Activated T-cell treated with anti-CD3 and anti-CD28 coated beads for 4 hours (primary cell): ENCODE results near the gene TEX19.

Experiments used
- DNase-seq: peaks from one replicate; pipeline ENCODE4 v3.0.0-alpha.2; 2020

The TEX19 gene

GRCh38 chr17:82358465-82359350, at the start of gene TEX19:
Gene TEX19 (plus strand): TSS chr17:82359247. CDS start chr17:82362151, 2,904 bp downstream.
- no peak for DNase-seq

GRCh38 chr17:82309656-82310570, 49.1 kb upstream of the TEX19 start:
- no peak for DNase-seq

- no peak for DNase-seq
Measured at GRCh38 chr17:82310877-82311276, 48.2 kb upstream of the TEX19 start.

- no peak for DNase-seq
Measured at GRCh38 chr17:82311971-82312370, 47.1 kb upstream of the TEX19 start.

GRCh38 chr17:82313195-82314011, 45.6 kb upstream of the TEX19 start:
- DNase-seq, result no peak

- DNase-seq, result no peak
Measured at GRCh38 chr17:82314012-82314726, 44.9 kb upstream of the TEX19 start.

DNA sequence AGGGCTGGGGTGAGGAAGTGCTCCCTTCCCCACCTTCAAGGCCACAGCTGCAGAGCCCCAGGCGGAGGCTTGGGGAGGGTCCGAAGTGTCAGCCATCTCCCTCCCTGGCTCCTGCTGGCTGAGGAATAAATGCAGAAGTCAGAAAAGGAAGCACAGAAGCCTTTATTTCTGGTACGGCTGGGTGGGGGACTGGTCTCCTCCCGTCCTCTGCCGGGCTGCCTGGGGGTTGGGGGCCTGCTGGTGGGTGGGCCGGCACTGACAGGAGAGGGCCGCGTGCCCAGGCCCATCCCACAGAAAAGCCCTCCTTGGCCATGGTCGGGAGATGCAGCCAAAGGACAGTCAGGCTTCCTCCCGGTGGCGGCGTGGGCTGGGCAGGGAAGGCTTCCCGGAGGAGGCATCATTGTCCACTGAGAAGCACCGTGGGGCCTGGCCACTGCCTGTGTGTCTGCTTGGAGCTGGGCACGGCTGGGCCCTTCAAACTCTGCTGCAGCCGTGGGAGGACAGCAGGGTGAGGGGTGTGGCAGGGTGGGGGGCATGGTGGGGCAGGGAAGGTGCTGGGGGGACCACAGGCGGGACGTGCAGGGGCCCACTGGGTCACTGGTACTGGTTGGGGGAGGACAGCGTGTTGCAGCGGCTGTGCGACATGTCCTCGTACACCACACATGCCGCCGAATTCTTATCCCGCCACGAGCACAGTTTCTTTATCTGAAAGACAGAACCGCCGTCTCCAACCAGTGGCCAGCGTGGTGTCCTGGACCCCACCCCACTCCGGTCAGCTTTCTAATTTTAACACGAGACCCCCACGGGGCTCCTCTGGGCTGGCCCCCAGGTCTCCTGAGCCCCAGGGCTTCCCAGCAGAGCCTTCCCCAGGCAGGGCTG, 44.1 kb upstream of the TEX19 start:
- DNase-seq, result no peak

DNA sequence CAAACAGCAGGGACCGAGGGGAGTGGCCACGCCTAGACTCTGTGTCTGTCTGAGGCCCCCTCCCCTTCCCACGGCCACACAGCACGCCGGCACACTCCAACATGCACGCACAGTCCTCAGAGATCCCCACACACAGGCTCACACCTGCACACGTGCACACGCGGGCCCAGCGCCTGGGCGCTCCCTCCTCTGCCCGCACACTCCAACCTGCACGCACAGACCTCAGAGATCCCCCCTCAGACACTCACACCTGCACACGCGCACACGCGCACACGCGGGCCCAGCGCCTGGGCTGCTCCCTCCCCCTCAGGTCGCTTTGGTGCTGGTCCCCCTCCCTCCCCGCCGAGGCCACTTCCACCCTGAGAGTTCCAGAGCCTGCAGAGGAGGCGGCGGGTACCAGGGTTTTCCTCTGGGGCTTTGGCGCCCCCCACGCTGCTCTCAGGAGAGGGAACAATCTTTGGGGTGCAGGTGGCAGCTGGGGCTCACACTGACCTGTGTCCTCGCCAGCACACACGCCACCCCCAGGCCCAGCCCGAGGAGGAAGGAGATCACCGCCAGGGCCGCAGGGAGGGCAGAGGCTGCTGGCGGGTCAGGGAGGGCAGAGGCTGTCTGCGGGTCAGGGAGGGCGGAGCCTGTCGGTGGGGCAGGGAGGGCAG, 43.2 kb upstream of the TEX19 start:
- DNase-seq, result no peak

- DNase-seq, result no peak
Measured at GRCh38 chr17:82316651-82317393, 42.2 kb upstream of the TEX19 start.

DNA sequence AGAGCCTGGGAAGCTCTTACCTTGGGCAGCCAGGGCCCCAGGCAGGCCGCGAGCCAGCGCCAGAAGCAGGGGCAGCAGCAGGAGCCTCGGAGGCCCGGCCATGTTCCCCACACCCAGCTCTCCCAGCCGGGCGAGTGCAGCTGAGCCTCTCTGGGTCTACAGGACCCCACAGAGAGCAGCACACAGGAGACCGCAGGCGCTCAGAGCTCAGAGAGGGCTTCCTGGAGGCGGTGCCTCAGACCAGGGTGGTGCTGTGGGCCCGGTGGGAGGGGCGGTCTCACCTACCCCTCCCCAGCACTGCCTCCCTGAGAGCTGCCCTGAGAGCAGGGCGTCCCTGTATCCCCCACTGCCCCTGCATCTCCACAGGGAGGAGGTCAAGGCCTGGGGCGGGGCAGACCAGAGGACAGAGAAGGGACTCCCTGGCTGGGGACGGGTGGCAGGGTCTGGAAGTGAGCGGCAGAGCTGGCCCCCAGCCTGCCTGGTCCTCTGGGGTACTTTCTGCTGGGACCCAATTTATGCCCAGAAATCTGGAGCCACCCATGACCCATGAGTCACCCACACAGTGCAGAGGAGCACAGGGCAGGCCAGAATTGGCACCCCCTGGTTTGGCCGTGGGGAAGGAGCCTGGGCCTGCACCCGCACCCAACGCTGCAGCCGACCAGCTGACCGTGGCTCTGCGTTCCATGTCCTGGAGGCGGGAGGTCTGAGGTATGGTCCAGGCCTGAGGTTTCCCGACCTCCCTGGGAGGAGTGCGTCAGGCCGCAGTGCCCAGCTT, 41.5 kb upstream of the TEX19 start, which contains the start of gene CD7:
Gene CD7 (minus strand): TSS at position 215 of the 775 bp plus-strand sequence. CDS start 113 bp downstream, at position 102.
- DNase-seq, result peak; percentile 58

DNA sequence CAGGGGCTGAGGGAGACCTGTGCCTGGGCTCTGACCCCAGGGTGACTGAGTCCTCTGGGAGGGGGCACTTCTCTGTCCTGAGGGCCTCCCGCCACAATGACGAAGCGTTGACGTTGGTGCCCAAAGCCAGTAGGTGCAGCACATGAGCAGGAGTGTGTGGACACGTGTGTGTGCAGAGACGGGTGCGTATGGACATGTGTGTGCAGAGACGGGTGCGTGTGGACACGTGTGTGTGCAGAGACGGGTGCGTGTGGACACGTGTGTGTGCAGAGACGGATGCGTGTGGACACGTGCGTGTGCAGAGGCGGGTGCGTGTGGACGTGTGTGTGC, 40.9 kb upstream of the TEX19 start:
- DNase-seq, result no peak

GRCh38 chr17:82318772-82319606, 40.1 kb upstream of the TEX19 start:
- no peak for DNase-seq

DNA sequence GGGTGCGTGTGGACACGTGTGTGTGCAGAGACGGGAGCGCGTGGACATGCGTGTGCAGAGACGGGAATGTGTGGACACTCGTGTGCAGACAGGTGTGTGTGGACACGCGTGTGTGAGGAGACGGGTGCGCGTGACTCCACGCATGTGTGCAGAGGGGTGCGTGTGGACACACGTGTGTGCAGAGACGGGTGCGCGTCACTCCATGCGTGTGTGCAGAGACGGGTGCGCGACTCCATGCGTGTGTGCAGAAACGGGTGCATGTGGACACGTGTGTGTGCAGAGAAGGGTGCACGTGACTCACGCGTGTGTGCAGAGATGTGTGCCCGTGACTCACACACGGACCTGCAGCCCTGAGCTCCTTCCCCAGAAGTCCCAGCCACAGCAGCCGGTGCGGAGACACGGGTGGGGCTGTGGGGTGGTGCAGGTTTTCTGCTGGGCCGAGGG, 39.4 kb upstream of the TEX19 start:
- DNase-seq, result no peak

DNA sequence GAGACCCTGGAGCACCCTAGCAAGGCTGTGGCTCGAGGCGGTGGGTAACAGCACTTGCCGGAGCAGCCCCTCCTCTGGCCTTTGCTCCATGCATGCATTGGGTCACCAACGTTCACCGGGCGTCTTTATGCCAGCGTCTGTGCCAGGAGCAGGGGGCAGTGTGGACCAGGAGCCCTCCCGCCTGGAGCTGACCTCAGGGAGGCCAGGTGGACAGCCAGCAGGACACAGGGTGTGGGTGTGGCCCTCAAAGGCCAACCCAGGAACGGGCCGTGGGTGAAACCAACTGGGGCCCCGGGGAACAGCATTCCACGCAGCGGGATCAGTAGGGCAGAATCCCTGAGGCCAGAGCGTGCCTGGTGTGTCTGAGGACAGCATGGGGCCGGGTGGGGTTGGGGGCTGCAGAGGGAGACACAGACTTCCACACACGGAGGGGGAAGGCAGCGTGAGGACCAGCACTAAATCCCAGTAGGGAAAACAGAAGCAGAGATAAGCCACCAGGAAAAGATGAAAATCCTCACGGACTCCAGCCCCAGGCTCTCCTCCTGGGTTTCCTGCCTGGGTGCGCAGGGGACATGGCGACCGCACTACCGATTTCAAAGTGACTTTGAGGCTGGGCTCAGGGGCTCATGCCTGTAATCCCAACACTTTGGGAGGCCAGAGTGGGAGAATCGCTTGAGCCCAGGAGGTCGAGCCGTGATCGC, 38.8 kb upstream of the TEX19 start:
- no peak for DNase-seq

DNA sequence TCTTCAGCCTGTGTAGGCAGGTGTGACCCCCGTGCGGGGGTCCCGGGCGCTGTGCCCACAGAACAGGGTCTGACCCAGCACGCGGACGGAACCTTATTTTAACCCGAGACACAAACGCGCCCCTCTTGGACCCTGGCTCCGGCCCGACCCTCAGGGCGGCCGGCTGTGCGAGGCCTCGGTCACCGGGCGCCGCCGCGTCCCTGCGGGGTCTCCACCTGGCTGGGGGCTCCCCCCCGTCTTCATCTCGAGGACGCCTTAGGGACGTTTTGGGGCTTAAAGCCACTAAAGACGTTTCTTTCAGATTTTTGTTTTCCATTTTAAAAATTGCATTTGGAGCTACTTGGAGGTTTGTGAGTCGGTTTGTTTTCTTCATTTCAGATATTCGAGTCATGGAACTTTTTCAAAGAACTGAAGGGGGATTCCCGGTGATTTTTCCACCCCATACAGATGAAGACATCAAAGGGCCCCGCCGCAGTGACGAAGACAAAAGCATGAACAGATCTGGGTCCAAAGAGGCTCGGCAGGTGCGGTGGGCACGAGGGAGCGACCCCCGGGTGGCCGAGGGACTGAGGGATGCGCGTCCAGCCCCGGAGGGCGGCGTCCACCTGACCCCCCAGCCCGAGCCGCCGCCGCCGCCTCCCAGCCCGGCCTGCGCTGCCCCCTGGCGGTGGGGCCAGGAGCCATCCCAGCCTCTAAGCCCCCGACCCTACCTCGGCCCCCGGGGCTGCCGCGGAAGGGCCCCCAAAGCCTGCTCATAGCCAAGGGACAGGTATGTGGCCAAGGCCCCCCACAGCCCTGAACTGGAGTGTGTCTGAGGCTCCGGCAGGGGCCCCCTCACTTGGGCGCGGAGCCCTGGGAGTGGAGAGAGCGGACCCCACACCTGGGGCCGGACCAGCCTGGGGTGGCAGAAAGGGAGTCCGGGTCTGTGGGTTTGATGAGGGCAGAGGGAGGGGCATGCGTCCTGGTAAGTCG, 37.8 kb upstream of the TEX19 start:
- DNase-seq, result peak; percentile 82

- DNase-seq, result no peak
Measured at GRCh38 chr17:82321947-82322466, 37.0 kb upstream of the TEX19 start.
